HG03280 (cell line): ENCODE measurements around the gene USP6.
"Not testable (repeated sequence)": the region's sequence is repeated elsewhere in the genome, so short reads cannot be mapped to it uniquely, and the experiment has no call there.

Source experiments
- ATAC-seq: cut with Tn5 transposase; IDR thresholded peaks from one replicate; pipeline ENCODE4 v1.9.1; 2021; ENCODE audit warnings: mild to moderate bottlenecking, moderate library complexity; ENCODE audit not compliant: unreplicated experiment

Gene USP6

GRCh38 chr17:5134571-5134970 lies 18.7 kb downstream of the USP6 start:
- not testable (repeated sequence) for ATAC-seq

GRCh38 chr17:5135131-5135712 lies 19.4 kb downstream of the USP6 start:
- ATAC-seq = not testable (repeated sequence)

- no peak for ATAC-seq
Observed at GRCh38 chr17:5135726-5136579, 20.1 kb downstream of the USP6 start.

- ATAC-seq = not testable (repeated sequence)
Observed at GRCh38 chr17:5136580-5137412, 21.0 kb downstream of the USP6 start.

GRCh38 chr17:5137511-5138197 lies 21.8 kb downstream of the USP6 start:
- not testable (repeated sequence) for ATAC-seq

GRCh38 chr17:5138198-5138544 lies 22.3 kb downstream of the USP6 start:
- ATAC-seq = not testable (repeated sequence)

- no peak for ATAC-seq
Observed at GRCh38 chr17:5138616-5139457, 23.0 kb downstream of the USP6 start.

- no peak for ATAC-seq
Observed at GRCh38 chr17:5139458-5139732, 23.6 kb downstream of the USP6 start.

- not testable (repeated sequence) for ATAC-seq
Observed at GRCh38 chr17:5142877-5143276, 27.0 kb downstream of the USP6 start.

- not testable (repeated sequence) for ATAC-seq
Observed at GRCh38 chr17:5146122-5146521, 30.3 kb downstream of the USP6 start.

- not testable (repeated sequence) for ATAC-seq
Observed at GRCh38 chr17:5160702-5161101, 44.9 kb downstream of the USP6 start.

- not testable (repeated sequence) for ATAC-seq
Observed at GRCh38 chr17:5161793-5162192, 46.0 kb downstream of the USP6 start.

- ATAC-seq = no peak
Observed at GRCh38 chr17:5164436-5164835, 48.6 kb downstream of the USP6 start.

GRCh38 chr17:5165791-5166564 lies 50.1 kb downstream of the USP6 start:
- ATAC-seq = not testable (repeated sequence)

GRCh38 chr17:5175027-5175426 lies 59.2 kb downstream of the USP6 start:
- not testable (repeated sequence) for ATAC-seq

- ATAC-seq = no peak
Observed at GRCh38 chr17:5179003-5179402, 63.2 kb downstream of the USP6 start.

GRCh38 chr17:5181509-5182305 lies 65.9 kb downstream of the USP6 start:
- no peak for ATAC-seq

- ATAC-seq = no peak
Observed at GRCh38 chr17:5182597-5183409, 67.0 kb downstream of the USP6 start.
